ENCODE measurements around the gene SDR42E2. TPM values are rescaled to one million over a fixed set of nuclear protein-coding genes. Genes with fewer than 3 reads are reported as not detected.

The SDR42E2 gene
- total RNA-seq, 1 experiment from 2014 or later = not detected

DNA sequence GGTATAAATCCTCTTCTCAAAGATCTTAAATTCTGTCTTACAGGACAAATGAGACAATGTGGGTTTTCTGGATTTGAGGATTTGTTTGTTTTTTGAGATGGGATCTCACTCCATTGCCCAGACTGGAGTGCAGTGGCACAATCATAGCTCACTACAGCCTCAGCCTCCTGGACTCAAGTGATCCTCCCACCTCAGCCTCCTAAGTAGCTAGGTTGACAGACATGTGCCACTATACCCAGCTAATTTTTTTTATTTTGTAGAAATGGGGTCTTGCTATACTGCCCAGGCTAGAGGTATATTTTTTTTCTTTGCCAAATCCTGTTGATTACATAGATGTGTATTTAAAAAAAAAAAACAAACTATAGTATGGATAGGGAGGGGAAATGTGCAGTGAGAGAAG lies 31.8 kb upstream of the SDR42E2 start:
- Histone ChIP-seq H3K4me3 (ENCODE audit: low read length) (no peak overlapping the region), H3K9ac (ENCODE audit: low read length) (no peak overlapping the region), H4K20me1 (ENCODE audit: low read length) (no peaks in the 10 kb centered on the region), H3K9me3 (ENCODE audit: low read length) (no peaks in the 10 kb centered on the region), H3K36me3 (ENCODE audit: low read depth, low read length) (no peaks in the 10 kb centered on the region), H3F3A (ENCODE audit: low read length, unreplicated experiment) (no peaks in the 10 kb centered on the region), H3K4me1 (ENCODE audit: insufficient read depth, low read length) (no peaks in the 10 kb centered on the region), H3K79me2 (ENCODE audit: low read length) (no peaks in the 10 kb centered on the region), H3K4me2 (ENCODE audit: low read length) (no peak overlapping the region), H3K9me2 (replicated peaks; ENCODE audit: low read length) (no peaks in the 10 kb centered on the region), H3K27me3 (ENCODE audit: low read length) (no peaks in the 10 kb centered on the region), H3K27ac (ENCODE audit: low read length) (no peak overlapping the region), H2AFZ (ENCODE audit: low read length) (no peak overlapping the region)
- no peak for ATAC-seq
- TF ChIP-seq EZH2phosphoT487 (IDR thresholded peaks at IDR 0.05; ENCODE audit: borderline replicate concordance, low read length) (no peak), CTCF (conservative IDR thresholded peaks at IDR 0.05; ENCODE audit: low read depth, low read length) (no peak), EZH2 (IDR thresholded peaks at IDR 0.05; ENCODE audit: low read length, unreplicated experiment) (no peak)
- no TSS peak for BruUV-seq (replicated peaks)
- intact Hi-C loops (cut with micrococcal nuclease) = no loop called here
- POLR2A ChIA-PET (ENCODE audit: unreplicated experiment) = no interaction called here
- CTCF ChIA-PET = no interaction called here
- no peak for DNase-seq

DNA sequence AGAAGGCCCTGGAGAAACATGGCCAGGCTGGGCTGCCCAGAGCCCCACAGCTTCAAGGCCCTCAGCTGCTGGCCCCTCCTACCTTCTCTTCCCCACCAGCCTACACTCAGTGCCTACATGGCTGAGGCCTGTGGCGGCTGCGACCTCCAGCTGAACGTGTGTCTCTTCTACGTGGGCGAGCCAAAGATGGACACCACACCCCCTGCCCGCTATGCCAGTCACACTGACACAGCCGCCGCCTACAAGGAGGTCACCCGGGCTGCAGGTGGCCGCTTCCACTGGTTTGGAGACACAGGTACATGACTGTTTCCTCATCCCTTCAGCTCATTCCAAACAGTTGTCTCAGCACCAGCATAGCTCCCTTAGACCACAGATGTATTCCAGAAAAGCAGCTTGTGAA lies 29.5 kb upstream of the SDR42E2 start:
- ChIA-PET POLR2A (ENCODE audit: unreplicated experiment) (no interaction called here), CTCF (no interaction called here)
- Histone ChIP-seq H3K9me2 (replicated peaks; ENCODE audit: low read length) (no peaks in the 10 kb centered on the region), H3K4me3 (ENCODE audit: low read length) (no peak overlapping the region), H3K4me1 (ENCODE audit: insufficient read depth, low read length) (no peaks in the 10 kb centered on the region), H4K20me1 (ENCODE audit: low read length) (no peaks in the 10 kb centered on the region), H3K9ac (ENCODE audit: low read length) (no peak overlapping the region), H3K9me3 (ENCODE audit: low read length) (no peaks in the 10 kb centered on the region), H3K36me3 (ENCODE audit: low read depth, low read length) (no peaks in the 10 kb centered on the region), H3K4me2 (ENCODE audit: low read length) (no peak overlapping the region), H2AFZ (ENCODE audit: low read length) (no peak overlapping the region), H3K79me2 (ENCODE audit: low read length) (no peaks in the 10 kb centered on the region), H3K27ac (ENCODE audit: low read length) (no peak overlapping the region), H3K27me3 (ENCODE audit: low read length) (no peaks in the 10 kb centered on the region), H3F3A (ENCODE audit: low read length, unreplicated experiment) (no peaks in the 10 kb centered on the region)
- intact Hi-C loops (cut with micrococcal nuclease) = no loop called here
- no peak for ATAC-seq
- BruUV-seq (replicated peaks) = no TSS peak
- DNase-seq = no peak
- TF ChIP-seq CTCF (conservative IDR thresholded peaks at IDR 0.05; ENCODE audit: low read depth, low read length) = no peak

- ATAC-seq (no peak), DNase-seq (no peak)
- no peaks in the 10 kb centered on the region for H4K20me1 ChIP-seq (ENCODE audit: low read length)
- H3K4me1 ChIP-seq (ENCODE audit: insufficient read depth, low read length) = no peaks in the 10 kb centered on the region
- ChIA-PET POLR2A (ENCODE audit: unreplicated experiment) (no interaction called here), CTCF (no interaction called here)
- no peak overlapping the region for H3K27ac ChIP-seq (ENCODE audit: low read length)
- H3F3A ChIP-seq (ENCODE audit: low read length, unreplicated experiment) = no peaks in the 10 kb centered on the region
- H3K27me3 ChIP-seq (ENCODE audit: low read length) = 0 out of 2 replicates have a peak, but pooled peaks cover 4% of the 10 kb centered on the region
- H2AFZ ChIP-seq (ENCODE audit: low read length) = no peak overlapping the region
- H3K9ac ChIP-seq (ENCODE audit: low read length) = no peak overlapping the region
- BruUV-seq (replicated peaks) = no TSS peak
- TF ChIP-seq EZH2 (IDR thresholded peaks at IDR 0.05; ENCODE audit: low read length, unreplicated experiment) (no peak), EZH2phosphoT487 (IDR thresholded peaks at IDR 0.05; ENCODE audit: borderline replicate concordance, low read length) (no peak), CTCF (conservative IDR thresholded peaks at IDR 0.05; ENCODE audit: low read depth, low read length) (no peak)
- no peak overlapping the region for H3K4me2 ChIP-seq (ENCODE audit: low read length)
- no peaks in the 10 kb centered on the region for H3K9me3 ChIP-seq (ENCODE audit: low read length)
- H3K9me2 ChIP-seq (replicated peaks; ENCODE audit: low read length) = no peaks in the 10 kb centered on the region
- H3K79me2 ChIP-seq (ENCODE audit: low read length) = no peaks in the 10 kb centered on the region
- intact Hi-C loops (cut with micrococcal nuclease) = no loop called here
- no peak overlapping the region for H3K4me3 ChIP-seq (ENCODE audit: low read length)
- no peaks in the 10 kb centered on the region for H3K36me3 ChIP-seq (ENCODE audit: low read depth, low read length)
Observed at GRCh38 chr16:22138482-22138881, 23.8 kb upstream of the SDR42E2 start.
